Panc1 (cell line): ENCODE results near the gene DECR2. TPM values are rescaled to one million over a fixed set of nuclear protein-coding genes. Genes with fewer than 3 reads are reported as not detected.
"Not testable (repeated sequence)": the region's sequence is repeated elsewhere in the genome, so short reads cannot be mapped to it uniquely, and the experiment has no call there.

Experiments used
- ATAC-seq: fragments of 200-7000 bp; cut with Tn5 transposase; 2 replicates; pipeline ENCODE4 v1.9.1; 2020; ENCODE audit warnings: mild to moderate bottlenecking, moderate library complexity
- BruUV-seq: library from RNA; stranded (reverse); fragments of 400-500 nt; replicated peaks from 2 replicates; lab custom pipeline; 2021; lab: Mats Ljungman, UMichigan
- CTCF ChIA-PET: fragments of 300-600 bp; sonication (Branson Sonifier 250); formaldehyde crosslinking; loops from one replicate; lab custom pipeline; 2022; ENCODE audit warnings: antibody characterized with exemption; lab: Charles Lee
- POLR2A ChIA-PET: fragments of 300-600 bp; sonication (Branson Sonifier 250); formaldehyde crosslinking; loops from one replicate; lab custom pipeline; 2022; ENCODE audit warnings: antibody characterized with exemption; lab: Charles Lee
- DNase-seq: peaks from one replicate; pipeline ENCODE4 v3.0.0-alpha.2; 2010; ENCODE audit warnings: low read depth, low spot score
- H3K27ac ChIP-seq: 2 replicates; pipeline ENCODE4 v1.5.1; 2011; ENCODE audit warnings: mild to moderate bottlenecking, low read length, inconsistent platforms
- H3K27me3 ChIP-seq: fragments of 200-500 bp; sonication (Bioruptor generic); 2 replicates; pipeline ENCODE4 v1.6.0; 2014; ENCODE audit warnings: low read length, inconsistent platforms; ENCODE audit not compliant: control insufficient read depth, insufficient read depth
- H3K36me3 ChIP-seq: fragments of 200-500 bp; sonication (Bioruptor generic); 2 replicates; pipeline ENCODE4 v1.5.1; 2014; ENCODE audit warnings: inconsistent platforms, mild to moderate bottlenecking, low read length, moderate library complexity; ENCODE audit not compliant: control insufficient read depth, insufficient read depth
- H3K4me1 ChIP-seq: 2 replicates; pipeline ENCODE4 v1.5.1; 2011; ENCODE audit warnings: inconsistent platforms, mild to moderate bottlenecking, low read length, moderate library complexity; ENCODE audit not compliant: control insufficient read depth, insufficient read depth
- H3K4me3 ChIP-seq, 2 experiments: 2 replicates each; pipeline ENCODE4 v1.5.1; 2011 to 2012; ENCODE audit warnings: low read depth in 2 of 2, low read length in 2 of 2, mild to moderate bottlenecking in 2 of 2, inconsistent platforms in 1 of 2, moderate library complexity in 1 of 2
- H3K9me3 ChIP-seq: fragments of 200-500 bp; sonication (Bioruptor generic); 2 replicates; pipeline ENCODE4 v1.5.1; 2014; ENCODE audit warnings: low read depth, mild to moderate bottlenecking, inconsistent platforms, low read length, moderate library complexity; ENCODE audit not compliant: control insufficient read depth, insufficient read depth
- CTCF ChIP-seq: fragments of 450-650 bp; IDR thresholded peaks from 2 replicates; pipeline ENCODE4 v1.5.1; 2017; ENCODE audit warnings: mild to moderate bottlenecking
- POLR2AphosphoS5 ChIP-seq: IDR thresholded peaks from 2 replicates; pipeline ENCODE4 v1.6.1; 2012; ENCODE audit warnings: mild to moderate bottlenecking, low read depth, low read length, moderate library complexity
- REST ChIP-seq, 2 experiments: IDR thresholded peaks; 2 replicates each; pipeline ENCODE4 v1.6.1; 2011 to 2012; ENCODE audit warnings: low read depth in 2 of 2, control low read depth in 1 of 2, low read length in 1 of 2, mild to moderate bottlenecking in 1 of 2, moderate library complexity in 1 of 2; ENCODE audit not compliant: insufficient read depth in 1 of 2
- SIN3A ChIP-seq: IDR thresholded peaks from 2 replicates; pipeline ENCODE4 v1.6.1; 2012; ENCODE audit warnings: low read depth, mild to moderate bottlenecking, low read length, moderate library complexity, borderline replicate concordance; ENCODE audit not compliant: insufficient read depth
- TCF7L2 ChIP-seq: IDR thresholded peaks from 2 replicates; pipeline ENCODE4 v1.6.1; 2011; ENCODE audit warnings: mild to moderate bottlenecking, low read depth, low read length, inconsistent platforms
- in situ Hi-C: cut with HindIII; loops from 2 replicates; pipeline ENCODE4 v1.10.0; 2016; ENCODE audit warnings: low sequenced_read_pairs, low pct_unique_long_range_greater_than_20kb
- intact Hi-C: fragments of 100-400 bp; cut with micrococcal nuclease; formaldehyde crosslinking; loops from one replicate; pipeline ENCODE4 v1.10.0; 2022; ENCODE audit not compliant: unreplicated experiment
- total RNA-seq: library from RNA; stranded (reverse); gene quantifications from one replicate; pipeline ENCODE4 v1.2.1, GENCODE V29; 2021; ENCODE audit not compliant: unreplicated experiment

The DECR2 gene
- total RNA-seq, 1 experiment from 2014 or later = 92.7 TPM

- ChIA-PET POLR2A (no interaction called here), CTCF (no interaction called here)
- H3K27ac ChIP-seq = no peak overlapping the region
- H3K36me3 ChIP-seq = no peaks in the 10 kb centered on the region
- TF ChIP-seq CTCF (no peak), SIN3A (no peak), POLR2AphosphoS5 (no peak), TCF7L2 (no peak), REST (IDR thresholded peaks at IDR 0.05; ENCODE audit: insufficient read depth in 1 of 2, low read depth in 2 of 2, low read length in 1 of 2) (no peak)
- no peaks in the 10 kb centered on the region for H3K9me3 ChIP-seq
- H3K4me3 ChIP-seq = no peak overlapping the region
- BruUV-seq = no TSS peak
- DNase-seq = no peak
- H3K4me1 ChIP-seq = no peaks in the 10 kb centered on the region
- no peaks in the 10 kb centered on the region for H3K27me3 ChIP-seq
- in situ Hi-C loops (no loop called here), intact Hi-C loops (no loop called here)
- ATAC-seq = peak; percentile 61; the same call in 1 of the 2 replicates
These were observed 12.9 kb downstream of the DECR2 start for GRCh38 chr16:414395-415169.

- H3K4me3 ChIP-seq, POLR2A ChIA-PET, DNase-seq, H3K27me3 ChIP-seq, intact Hi-C loops, H3K36me3 ChIP-seq, in situ Hi-C loops, H3K9me3 ChIP-seq, CTCF ChIA-PET, H3K4me1 ChIP-seq, ATAC-seq, H3K27ac ChIP-seq, BruUV-seq: not testable (repeated sequence)
These were observed 13.4 kb downstream of the DECR2 start for GRCh38 chr16:415170-415498.

- H3K27ac ChIP-seq, ATAC-seq, CTCF ChIA-PET, in situ Hi-C loops, DNase-seq, H3K27me3 ChIP-seq, POLR2A ChIA-PET, H3K9me3 ChIP-seq, BruUV-seq, H3K4me3 ChIP-seq, H3K36me3 ChIP-seq, intact Hi-C loops: not testable (repeated sequence)
- peaks cover 12% of the 10 kb centered on the region for H3K4me1 ChIP-seq
These were observed 20.5 kb downstream of the DECR2 start for GRCh38 chr16:422179-422578.
